ENCODE measurements around the gene EID1.

- TF ChIP-seq, protein P1, sequence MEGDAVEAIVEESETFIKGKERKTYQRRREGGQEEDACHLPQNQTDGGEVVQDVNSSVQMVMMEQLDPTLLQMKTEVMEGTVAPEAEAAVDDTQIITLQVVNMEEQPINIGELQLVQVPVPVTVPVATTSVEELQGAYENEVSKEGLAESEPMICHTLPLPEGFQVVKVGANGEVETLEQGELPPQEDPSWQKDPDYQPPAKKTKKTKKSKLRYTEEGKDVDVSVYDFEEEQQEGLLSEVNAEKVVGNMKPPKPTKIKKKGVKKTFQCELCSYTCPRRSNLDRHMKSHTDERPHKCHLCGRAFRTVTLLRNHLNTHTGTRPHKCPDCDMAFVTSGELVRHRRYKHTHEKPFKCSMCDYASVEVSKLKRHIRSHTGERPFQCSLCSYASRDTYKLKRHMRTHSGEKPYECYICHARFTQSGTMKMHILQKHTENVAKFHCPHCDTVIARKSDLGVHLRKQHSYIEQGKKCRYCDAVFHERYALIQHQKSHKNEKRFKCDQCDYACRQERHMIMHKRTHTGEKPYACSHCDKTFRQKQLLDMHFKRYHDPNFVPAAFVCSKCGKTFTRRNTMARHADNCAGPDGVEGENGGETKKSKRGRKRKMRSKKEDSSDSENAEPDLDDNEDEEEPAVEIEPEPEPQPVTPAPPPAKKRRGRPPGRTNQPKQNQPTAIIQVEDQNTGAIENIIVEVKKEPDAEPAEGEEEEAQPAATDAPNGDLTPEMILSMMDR (IDR thresholded peaks at IDR 0.05): no peak
- TF ChIP-seq POLR2AphosphoS5 (IDR thresholded peaks at IDR 0.05; ENCODE audit: low read depth, low read length) (no peak), SIN3A (IDR thresholded peaks at IDR 0.05; ENCODE audit: borderline replicate concordance, insufficient read depth, low read depth, low read length) (no peak), REST (IDR thresholded peaks at IDR 0.05; ENCODE audit: insufficient read depth in 1 of 2, low read depth in 2 of 2, low read length in 1 of 2) (no peak), TCF7L2 (IDR thresholded peaks at IDR 0.05; ENCODE audit: low read depth, low read length) (no peak)
These were observed 38.8 kb downstream of the EID1 start for GRCh38 chr15:48916721-48917120.
